Cortex of kidney (tissue), 1 donor: ENCODE measurements around the gene LYPD6B.

Source experiments
- DNase-seq: peaks from one replicate; lab custom pipeline; 2025; lab: John Stamatoyannopoulos, UW

Gene LYPD6B

DNA sequence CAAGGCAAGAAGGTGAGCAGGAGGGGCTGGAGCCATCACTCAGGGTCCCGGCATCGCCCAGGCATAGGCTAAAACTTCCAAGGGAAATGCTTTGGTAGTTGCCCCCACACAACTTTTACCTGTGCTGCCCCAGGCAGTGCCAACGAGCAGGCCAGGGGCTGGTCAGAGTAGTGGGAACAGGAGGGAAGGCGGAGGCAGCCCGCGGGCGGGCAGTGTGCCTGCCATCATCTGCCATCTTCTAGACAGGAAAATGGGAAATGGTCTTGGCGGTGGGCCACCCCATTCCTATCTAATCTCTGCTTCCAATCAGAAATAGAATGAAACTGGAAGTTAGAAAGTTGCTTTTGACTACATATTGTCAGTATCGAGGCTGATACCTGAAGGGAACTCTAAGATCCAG, 26.0 kb upstream of the LYPD6B start:
- no peak for DNase-seq

DNA sequence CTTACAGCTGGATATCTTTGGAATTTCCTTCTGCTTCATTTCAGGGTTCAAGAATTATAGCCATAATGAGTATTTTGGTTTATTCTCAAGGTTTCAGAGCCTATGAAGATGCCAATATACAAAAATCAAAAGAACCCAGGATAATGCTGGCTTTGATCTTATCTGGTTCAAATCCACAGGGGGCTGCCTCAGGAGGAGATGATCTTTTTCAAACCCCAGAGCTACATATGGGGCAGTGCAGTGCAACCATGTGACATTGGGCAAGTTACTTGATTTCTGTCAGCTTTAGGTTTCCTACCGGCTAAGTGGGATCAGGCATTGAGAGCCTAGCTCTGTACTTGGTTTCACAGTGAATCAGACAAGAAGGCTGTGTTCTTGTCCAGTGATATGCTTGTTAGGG, 23.0 kb upstream of the LYPD6B start:
- no peak for DNase-seq

DNA sequence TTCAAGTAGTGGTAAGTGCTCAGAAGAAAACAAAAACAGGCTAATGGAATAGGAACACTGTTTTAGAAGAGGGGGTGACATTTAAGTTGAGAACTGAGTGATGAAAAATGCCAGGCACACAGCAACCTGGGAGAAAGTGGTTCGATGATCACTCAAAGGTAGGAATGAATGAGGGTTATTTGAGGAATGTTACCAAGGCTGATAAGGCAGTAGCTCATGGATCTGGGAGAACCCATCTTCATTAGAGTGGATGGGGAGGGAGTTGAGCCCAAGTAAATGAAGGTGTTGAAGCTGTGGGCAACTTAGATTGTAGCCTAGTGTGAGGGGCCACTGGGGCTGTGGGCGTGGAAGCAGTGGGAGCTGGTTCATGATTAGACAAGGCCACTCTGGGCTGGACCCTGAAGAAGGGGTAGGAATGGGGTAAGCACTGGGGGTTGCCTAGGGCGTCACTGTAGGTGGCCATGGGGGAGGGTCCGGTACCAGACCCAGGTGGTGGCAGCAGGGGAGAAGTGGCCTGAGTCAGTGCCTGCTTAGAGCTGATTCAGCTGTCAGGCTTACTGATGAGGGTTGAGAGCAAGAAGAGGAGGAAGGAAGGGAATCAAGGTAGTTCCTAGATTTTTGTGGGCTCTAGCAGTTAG, 22.5 kb upstream of the LYPD6B start:
- DNase-seq, result no peak

DNA sequence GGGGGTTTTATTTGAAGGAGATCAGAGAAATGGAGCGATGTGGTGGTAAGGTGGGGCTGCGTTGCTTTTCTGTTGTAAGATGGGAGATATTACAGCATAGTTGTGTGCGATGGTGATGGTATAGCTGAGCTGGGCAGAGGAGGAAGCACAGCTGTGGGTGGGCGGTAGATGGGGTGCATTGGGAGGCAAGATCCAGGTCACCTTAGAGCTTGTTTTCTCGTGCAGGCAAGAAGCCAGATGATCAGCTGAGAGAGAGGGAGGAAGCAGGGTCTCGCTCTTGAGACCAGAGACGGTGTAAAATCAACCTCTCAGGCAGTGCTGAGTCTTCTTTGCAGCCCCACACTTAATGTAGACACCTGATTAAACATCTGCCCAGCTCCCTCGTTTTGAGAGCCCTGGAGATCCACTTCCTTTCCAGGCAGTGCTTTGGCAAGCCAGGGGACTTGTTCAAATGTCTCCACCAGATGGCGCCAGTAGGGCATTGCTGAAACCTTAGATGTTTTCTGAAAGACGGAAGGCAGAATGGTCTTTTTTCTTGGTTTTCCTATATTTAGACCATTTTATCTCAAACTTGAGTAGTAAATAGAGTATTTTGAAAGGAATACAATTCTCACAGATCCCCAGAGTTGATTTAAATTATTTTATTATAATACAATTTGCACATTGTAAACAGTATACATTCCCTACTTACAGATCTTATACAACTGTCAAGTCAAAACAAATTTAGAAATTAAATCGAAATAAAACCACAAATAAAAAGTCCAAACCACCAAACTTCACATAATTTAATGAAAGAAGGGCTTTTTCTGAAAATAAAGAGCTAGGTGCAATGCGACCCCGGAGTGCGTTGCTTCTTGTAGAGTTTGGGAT, 21.1 kb upstream of the LYPD6B start:
- no peak for DNase-seq

GRCh38 chr2:149018981-149019380, 19.5 kb upstream of the LYPD6B start:
- DNase-seq, result no peak

DNA sequence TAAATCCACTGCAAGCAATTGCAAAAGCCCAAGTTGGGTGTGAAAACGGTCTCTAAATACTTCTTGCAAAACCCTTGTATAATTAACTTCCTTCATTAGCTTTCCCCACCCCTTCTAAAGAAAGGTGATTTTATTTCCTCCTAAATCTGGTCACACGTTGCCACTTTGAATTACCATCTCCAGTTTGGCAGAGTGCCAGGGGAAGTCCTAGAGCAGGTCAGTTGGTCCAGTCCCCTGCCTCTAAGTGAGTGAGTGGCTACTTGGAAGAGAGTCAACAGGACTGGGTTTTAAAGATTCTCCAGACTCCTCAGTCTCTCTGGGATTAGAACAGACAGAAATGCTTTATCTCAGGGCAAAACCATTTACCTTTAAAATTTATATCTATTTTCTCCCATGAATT, 18.7 kb upstream of the LYPD6B start:
- DNase-seq, result no peak

DNA sequence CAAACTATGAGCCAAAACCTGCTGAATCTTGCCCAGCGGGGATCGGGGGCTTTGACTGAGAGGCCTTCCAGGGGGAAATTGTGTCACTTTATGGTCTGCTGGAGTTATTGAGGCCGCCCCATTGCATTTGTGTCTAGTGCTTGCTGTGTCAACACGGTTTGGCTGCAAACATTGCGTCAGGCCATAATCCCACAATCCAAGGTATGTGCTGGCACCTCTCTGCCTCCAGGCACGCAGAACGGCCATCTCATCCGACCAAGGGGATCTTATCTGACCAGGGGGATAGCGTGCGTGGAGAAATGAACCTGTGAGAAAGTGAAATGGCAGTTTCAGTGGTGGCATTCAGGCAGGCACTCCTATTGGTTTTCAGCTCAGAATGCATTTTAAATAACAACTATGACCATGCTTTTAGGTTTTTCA, 18.1 kb upstream of the LYPD6B start:
- no peak for DNase-seq

DNA sequence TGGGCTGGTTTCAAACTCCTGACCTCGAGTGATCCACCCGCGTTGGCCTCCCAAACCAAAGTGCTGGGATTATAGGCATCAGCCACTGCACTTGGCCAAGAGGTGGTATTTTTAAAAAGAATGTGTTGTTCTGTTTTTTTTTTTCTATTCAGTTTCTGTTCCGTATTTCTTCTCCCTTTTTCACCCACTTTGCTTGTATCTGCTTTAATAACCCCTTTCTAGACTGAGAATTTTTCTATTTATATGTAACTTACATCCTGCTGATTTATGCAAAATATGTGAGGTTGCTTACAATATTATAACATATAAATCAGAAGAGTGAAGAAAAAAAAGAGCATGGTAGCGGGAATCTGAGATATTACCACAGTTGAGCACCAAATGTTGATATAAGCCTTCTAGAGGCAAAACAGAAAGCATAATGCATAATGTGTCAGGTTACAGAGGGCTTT, 17.2 kb upstream of the LYPD6B start:
- DNase-seq, result no peak

DNA sequence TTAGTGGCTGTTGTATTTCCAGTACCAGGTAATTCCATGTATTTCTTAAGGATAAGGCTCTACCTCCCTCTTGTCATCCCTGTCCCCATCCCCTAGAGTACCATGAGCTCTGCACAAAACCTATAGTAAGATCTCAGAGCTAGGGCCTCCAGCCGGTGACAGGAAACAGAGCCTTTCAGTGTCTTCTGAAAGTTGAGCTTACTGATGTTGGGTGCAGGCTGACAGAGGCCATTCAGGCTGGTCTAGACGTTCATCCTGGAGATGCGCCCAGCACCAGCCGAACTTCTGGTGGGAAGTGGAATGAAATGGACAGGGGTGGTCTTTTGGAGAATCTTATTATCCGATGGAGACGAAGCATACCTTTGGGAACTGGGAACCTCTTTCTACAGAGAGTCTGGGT, 16.7 kb upstream of the LYPD6B start:
- DNase-seq, result no peak

DNA sequence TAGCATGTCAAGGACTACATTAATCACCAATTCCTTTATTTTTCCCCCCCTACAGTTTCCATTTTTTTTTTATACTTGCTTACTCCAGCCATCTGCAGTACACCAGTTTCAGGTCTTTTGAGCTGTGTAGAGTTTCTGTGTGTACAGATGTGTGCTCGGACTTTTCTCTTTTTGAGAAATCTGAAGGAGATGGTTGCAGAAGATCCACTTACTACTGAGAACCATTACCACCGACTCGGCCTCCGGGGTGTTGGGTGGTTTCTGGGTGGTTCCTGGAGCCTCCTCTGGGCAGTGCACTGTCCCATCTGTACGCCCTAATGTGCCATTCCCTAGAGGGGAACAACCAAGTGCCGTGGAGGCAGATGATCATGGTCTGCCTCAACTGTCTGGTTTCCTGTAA, 15.4 kb upstream of the LYPD6B start:
- DNase-seq, result no peak

GRCh38 chr2:149027590-149028250, 10.8 kb upstream of the LYPD6B start:
- no peak for DNase-seq

- no peak for DNase-seq
These were observed 10.1 kb upstream of the LYPD6B start for GRCh38 chr2:149028377-149028776.

DNA sequence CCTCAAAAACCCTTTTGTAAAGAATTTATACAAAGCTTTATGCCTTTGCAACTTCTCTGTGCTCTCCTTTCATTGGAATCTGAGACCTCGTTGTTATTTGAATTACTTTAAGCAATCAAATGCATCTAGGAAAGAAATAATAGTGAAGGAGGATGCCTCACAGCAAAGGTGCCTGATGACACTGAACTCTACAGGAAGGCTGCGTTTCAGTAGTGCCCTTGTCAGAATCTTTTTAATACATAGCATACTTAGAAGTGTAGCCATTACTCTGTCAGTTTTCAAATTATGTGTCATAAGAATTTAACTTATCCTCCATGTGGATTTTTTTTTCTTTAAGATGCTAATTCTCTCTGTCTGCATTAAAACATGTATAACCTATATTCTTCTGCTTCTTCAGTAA, 9.6 kb upstream of the LYPD6B start:
- DNase-seq, result no peak

- DNase-seq, result no peak
These were observed 9.1 kb upstream of the LYPD6B start for GRCh38 chr2:149029307-149029965.

GRCh38 chr2:149031396-149031795, 7.1 kb upstream of the LYPD6B start:
- DNase-seq, result no peak

DNA sequence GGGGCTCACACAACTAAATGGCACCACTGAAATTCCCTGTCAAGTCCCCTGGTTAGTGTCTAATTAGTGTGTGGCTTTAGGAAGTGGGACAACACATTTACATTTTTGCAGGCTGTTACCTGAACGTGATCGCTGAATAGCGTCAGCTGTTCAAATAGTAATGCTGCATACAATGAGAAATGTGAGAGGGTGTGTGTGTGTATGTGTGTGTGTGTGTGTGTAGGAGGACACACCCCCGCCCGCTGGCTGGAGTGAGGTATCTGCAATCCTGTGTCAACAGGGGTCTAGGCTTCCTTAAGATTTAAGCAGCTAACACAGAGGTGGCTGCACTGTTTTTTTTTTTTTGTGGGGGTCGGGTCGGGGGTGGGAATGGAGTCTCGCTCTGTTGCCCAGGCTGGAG, 4.8 kb upstream of the LYPD6B start:
- no peak for DNase-seq

DNA sequence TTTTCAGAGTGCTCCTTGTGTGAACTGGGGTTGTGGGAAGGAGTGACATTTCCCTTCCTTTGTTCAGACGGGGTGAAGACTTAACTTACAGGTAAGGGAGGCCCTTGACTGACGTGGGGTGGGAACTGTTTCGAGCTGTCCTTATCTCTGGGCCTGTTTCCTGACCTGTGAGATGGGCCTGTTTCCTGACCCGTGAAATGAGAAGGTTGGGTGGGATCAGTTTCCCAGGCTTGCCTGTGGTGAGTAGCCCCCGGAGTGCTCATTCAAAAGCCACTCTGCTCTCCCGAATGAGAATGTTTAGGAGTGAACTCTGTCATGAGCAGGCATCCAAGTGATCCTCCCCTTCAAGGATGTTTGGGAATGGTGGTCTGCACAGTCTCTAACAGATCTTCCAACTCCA, 4.1 kb upstream of the LYPD6B start:
- DNase-seq, result no peak

GRCh38 chr2:149036507-149037293, 1.8 kb upstream of the LYPD6B start:
- no peak for DNase-seq

DNA sequence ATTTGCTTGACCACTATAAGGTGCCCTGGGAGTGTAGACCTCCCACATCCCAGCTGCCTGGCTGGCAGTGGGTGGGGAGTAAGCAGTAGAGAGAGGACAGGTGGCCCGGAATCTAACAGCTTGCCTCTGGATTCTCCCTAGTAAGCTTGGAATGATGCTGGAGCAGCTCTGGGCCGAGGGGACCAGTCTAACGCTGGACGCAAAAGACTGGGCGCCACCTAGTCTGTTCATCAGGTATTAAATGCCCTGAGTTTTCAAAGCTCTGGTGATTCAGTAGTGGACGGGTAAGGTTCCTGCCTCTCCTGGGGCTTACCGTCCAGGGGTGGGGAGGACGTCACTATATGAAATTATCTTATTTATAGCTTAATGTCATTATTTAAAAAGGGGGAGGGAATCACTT, 648 bp upstream of the LYPD6B start:
- no peak for DNase-seq

DNA sequence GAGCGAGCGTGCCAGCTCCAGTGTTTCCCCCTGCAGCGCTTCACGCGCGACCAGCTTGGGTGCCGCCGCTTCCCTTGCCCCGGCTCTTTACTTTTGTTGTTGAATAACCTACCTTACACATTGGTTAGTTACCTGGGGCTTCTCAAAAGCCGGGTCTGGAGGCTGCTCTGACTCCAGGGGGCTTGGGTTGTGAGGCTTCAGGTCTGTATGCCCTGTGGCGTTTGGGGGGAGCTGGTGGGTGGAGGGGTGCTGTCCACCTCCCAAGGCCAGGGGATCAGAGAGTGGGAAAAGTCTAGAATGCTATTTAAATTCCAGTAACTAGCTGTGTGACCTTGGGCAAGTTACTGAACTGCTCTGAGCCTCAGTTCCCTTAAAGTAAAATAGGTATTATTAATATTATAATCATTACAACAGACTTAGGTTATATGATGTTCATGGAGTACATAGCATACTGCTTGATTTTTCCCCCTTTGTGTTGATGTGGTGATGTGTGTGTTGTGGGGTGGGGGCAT, 770 bp downstream of the LYPD6B start:
- DNase-seq, result no peak

- DNase-seq, result no peak
These were observed 2.0 kb downstream of the LYPD6B start for GRCh38 chr2:149040451-149040850.
